Loucy (cell line): Measurements from ENCODE around the gene KCNMA1.

Experiments used
- H2AFZ ChIP-seq: fragments of 200-600 bp; sonication (generic); 2 replicates; pipeline ENCODE4 v1.6.0; 2016; ENCODE audit warnings: antibody characterized with exemption, mild to moderate bottlenecking, low read length, moderate library complexity
- H3F3A ChIP-seq: fragments of 200-600 bp; 2 replicates; pipeline ENCODE4 v1.6.0; 2016; ENCODE audit warnings: antibody characterized with exemption, low read depth, mild to moderate bottlenecking
- H3K27me3 ChIP-seq: fragments of 200-600 bp; sonication (generic); 2 replicates; pipeline ENCODE4 v1.6.1; 2014; ENCODE audit warnings: low read length, mild to moderate bottlenecking; ENCODE audit not compliant: insufficient read depth, poor library complexity, severe bottlenecking
- H3K36me3 ChIP-seq: fragments of 200-600 bp; sonication (generic); 2 replicates; pipeline ENCODE4 v1.6.1; 2016; ENCODE audit warnings: low read length; ENCODE audit not compliant: insufficient read depth
- H3K4me1 ChIP-seq: fragments of 200-600 bp; sonication (generic); 2 replicates; pipeline ENCODE4 v1.5.1; 2014; ENCODE audit warnings: low read length, mild to moderate bottlenecking; ENCODE audit not compliant: insufficient read depth, poor library complexity, severe bottlenecking
- H3K4me2 ChIP-seq: fragments of 200-600 bp; sonication (generic); 2 replicates; pipeline ENCODE4 v1.6.0; 2014; ENCODE audit warnings: antibody characterized with exemption, low read length, low read depth, mild to moderate bottlenecking; ENCODE audit not compliant: poor library complexity, severe bottlenecking
- H3K4me3 ChIP-seq: fragments of 200-600 bp; sonication (generic); 2 replicates; pipeline ENCODE4 v1.5.1; 2014; ENCODE audit warnings: low read length, mild to moderate bottlenecking, mixed read lengths; ENCODE audit not compliant: poor library complexity, severe bottlenecking
- H3K79me2 ChIP-seq: fragments of 200-600 bp; sonication (generic); 2 replicates; pipeline ENCODE4 v1.6.1; 2014; ENCODE audit warnings: low read length; ENCODE audit not compliant: insufficient read depth
- H3K9ac ChIP-seq: fragments of 200-600 bp; sonication (generic); 2 replicates; pipeline ENCODE4 v1.6.0; 2014; ENCODE audit warnings: mild to moderate bottlenecking, low read depth, low read length, moderate library complexity; ENCODE audit not compliant: poor library complexity, severe bottlenecking
- H3K9me2 ChIP-seq: fragments of 200-600 bp; sonication (generic); replicated peaks from 2 replicates; pipeline ENCODE4 v1.6.1; 2016; ENCODE audit warnings: low read depth, low read length, mixed read lengths
- H3K9me3 ChIP-seq: fragments of 200-600 bp; sonication (generic); 2 replicates; pipeline ENCODE4 v1.6.1; 2014; ENCODE audit warnings: mild to moderate bottlenecking, antibody characterized with exemption, low read length, low read depth; ENCODE audit not compliant: insufficient read depth
- H4K20me1 ChIP-seq: fragments of 200-600 bp; sonication (generic); 2 replicates; pipeline ENCODE4 v1.6.0; 2014; ENCODE audit warnings: antibody characterized with exemption, low read length, mild to moderate bottlenecking; ENCODE audit not compliant: insufficient read depth, poor library complexity, severe bottlenecking
- EZH2phosphoT487 ChIP-seq: fragments of 200-600 bp; IDR thresholded peaks from 2 replicates; pipeline ENCODE4 v1.6.1; 2018; ENCODE audit warnings: antibody characterized with exemption, mild to moderate bottlenecking, moderate library complexity, borderline replicate concordance
- TF ChIP-seq, protein P1 (sequence below): fragments of 200-600 bp; sonication (generic); conservative IDR thresholded peaks from 2 replicates; pipeline ENCODE4 v1.5.1; 2014; ENCODE audit warnings: mild to moderate bottlenecking, antibody characterized with exemption, low read length

Gene KCNMA1

DNA sequence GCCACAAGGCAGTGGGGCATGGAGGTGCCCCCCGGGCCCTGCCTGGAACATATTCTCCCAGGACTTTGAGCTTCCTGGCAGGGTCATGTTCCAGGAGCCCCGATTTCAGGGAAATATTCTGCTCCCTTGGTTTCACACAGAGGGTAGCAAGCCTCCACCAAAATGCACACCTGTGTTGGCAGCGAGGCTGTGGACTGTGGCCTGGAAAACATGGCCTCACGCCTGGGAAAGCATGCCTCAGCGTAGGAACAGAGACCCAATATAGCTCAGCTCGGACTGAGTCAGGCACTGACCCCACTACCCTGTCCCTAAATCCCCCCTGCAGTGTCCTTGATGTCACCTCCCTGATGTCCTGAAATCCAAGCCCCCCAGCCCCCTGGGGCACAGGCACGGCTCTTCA lies 92.0 kb downstream of the KCNMA1 start:
- Histone ChIP-seq H3K79me2 (no peaks in the 10 kb centered on the region), H2AFZ (no peak overlapping the region), H3K9me3 (0 out of 2 replicates have a peak, but pooled peaks cover 7% of the 10 kb centered on the region), H3K4me2 (no peak overlapping the region), H3K9ac (no peak overlapping the region), H3K9me2 (no peaks in the 10 kb centered on the region), H4K20me1 (no peaks in the 10 kb centered on the region), H3K4me1 (peaks cover 12% of the 10 kb centered on the region), H3K4me3 (no peak overlapping the region), H3K36me3 (no peaks in the 10 kb centered on the region), H3K27me3 (no peaks in the 10 kb centered on the region), H3F3A (no peaks in the 10 kb centered on the region)
- TF ChIP-seq, protein P1, sequence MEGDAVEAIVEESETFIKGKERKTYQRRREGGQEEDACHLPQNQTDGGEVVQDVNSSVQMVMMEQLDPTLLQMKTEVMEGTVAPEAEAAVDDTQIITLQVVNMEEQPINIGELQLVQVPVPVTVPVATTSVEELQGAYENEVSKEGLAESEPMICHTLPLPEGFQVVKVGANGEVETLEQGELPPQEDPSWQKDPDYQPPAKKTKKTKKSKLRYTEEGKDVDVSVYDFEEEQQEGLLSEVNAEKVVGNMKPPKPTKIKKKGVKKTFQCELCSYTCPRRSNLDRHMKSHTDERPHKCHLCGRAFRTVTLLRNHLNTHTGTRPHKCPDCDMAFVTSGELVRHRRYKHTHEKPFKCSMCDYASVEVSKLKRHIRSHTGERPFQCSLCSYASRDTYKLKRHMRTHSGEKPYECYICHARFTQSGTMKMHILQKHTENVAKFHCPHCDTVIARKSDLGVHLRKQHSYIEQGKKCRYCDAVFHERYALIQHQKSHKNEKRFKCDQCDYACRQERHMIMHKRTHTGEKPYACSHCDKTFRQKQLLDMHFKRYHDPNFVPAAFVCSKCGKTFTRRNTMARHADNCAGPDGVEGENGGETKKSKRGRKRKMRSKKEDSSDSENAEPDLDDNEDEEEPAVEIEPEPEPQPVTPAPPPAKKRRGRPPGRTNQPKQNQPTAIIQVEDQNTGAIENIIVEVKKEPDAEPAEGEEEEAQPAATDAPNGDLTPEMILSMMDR, result no peak
- TF ChIP-seq EZH2phosphoT487, result no peak

DNA sequence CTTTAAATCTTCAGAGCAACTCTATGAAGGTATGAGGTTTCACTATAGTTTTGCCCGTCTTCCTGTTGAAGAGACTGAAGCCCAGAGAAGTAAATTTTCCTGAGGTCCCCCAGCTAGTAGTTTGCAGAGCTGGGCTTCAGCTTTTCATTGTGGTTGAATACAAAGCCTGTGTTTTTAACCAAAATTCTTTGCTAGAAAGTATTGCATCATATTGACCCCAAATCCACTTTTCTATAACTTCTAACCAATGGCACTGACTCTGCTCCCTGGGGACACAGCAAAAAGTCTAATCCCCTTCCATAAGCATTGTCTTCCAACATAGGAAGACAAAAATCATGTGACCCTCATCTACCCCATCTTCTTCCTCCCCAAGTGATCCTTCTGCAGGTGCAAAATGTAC lies 93.0 kb downstream of the KCNMA1 start:
- Histone ChIP-seq H4K20me1 (no peaks in the 10 kb centered on the region), H3K4me1 (peaks cover 12% of the 10 kb centered on the region), H3K4me3 (no peak overlapping the region), H3F3A (no peaks in the 10 kb centered on the region), H3K27me3 (no peaks in the 10 kb centered on the region), H2AFZ (no peak overlapping the region), H3K9me2 (no peaks in the 10 kb centered on the region), H3K36me3 (no peaks in the 10 kb centered on the region), H3K9ac (no peak overlapping the region), H3K79me2 (no peaks in the 10 kb centered on the region), H3K9me3 (0 out of 2 replicates have a peak, but pooled peaks cover 7% of the 10 kb centered on the region), H3K4me2 (no peak overlapping the region)
- no peak for TF ChIP-seq EZH2phosphoT487
- TF ChIP-seq, protein P1, result no peak

DNA sequence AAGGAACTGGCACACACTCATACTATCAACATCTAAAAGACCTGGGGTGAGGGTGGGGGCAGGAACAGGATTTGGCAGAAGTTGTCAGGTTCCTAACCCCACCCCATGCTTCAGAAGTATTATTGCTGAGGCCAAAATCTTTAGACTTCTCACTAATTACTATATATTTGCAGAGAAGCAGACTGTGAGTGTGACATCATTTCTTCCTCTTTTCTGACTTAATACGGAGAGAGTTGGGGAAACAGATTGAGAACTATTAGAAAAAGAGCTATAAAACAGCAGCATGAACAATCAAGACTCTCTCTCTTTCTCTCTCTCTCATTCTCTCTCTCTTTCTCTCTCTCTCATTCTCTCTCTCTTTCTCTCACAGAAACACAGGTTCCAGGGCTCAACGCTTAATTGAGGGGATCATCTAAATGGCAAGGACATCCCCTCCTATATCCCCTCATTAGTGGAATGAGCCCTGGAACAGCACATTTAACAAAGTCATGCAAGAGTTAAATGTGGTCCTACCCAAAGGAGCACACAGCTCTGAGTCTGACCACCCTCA lies 94.8 kb downstream of the KCNMA1 start:
- Histone ChIP-seq H3K79me2 (no peaks in the 10 kb centered on the region), H3K4me3 (no peak overlapping the region), H3K4me1 (peaks cover 12% of the 10 kb centered on the region), H3K9ac (no peak overlapping the region), H3K9me2 (no peaks in the 10 kb centered on the region), H3K27me3 (no peaks in the 10 kb centered on the region), H3F3A (no peaks in the 10 kb centered on the region), H2AFZ (no peak overlapping the region), H3K9me3 (0 out of 2 replicates have a peak, but pooled peaks cover 7% of the 10 kb centered on the region), H4K20me1 (no peaks in the 10 kb centered on the region), H3K36me3 (no peaks in the 10 kb centered on the region), H3K4me2 (no peak overlapping the region)
- no peak for TF ChIP-seq EZH2phosphoT487
- TF ChIP-seq, protein P1, result no peak
